GM12891 (cell line): ENCODE results near the gene OSBP2.

ENCODE experiments used
- POLR2A ChIP-seq: IDR thresholded peaks from 2 replicates; pipeline ENCODE4 v1.6.1; 2011; ENCODE audit warnings: low read depth, low read length, control low read depth
- POLR2AphosphoS5 ChIP-seq: IDR thresholded peaks from 2 replicates; pipeline ENCODE4 v1.6.1; 2011; ENCODE audit warnings: low read depth, low read length, control low read depth

GRCh38 chr22:30841273-30841672 is 146.6 kb downstream of the OSBP2 start:
- TF ChIP-seq POLR2A (no peak), POLR2AphosphoS5 (no peak)
